Keratinocyte (primary cell): ENCODE measurements around the gene GPR137B.

ENCODE experiments used
- CTCF ChIP-seq, 3 experiments: IDR thresholded peaks in 1 of 3; conservative IDR thresholded peaks in 1 of 3; optimal IDR thresholded peaks in 1 of 3; 2 replicates in 2 of 3; 3 replicates in 1 of 3; pipeline versions ENCODE3 to v1.5.1; 2011; ENCODE audit warnings: low read length in 3 of 3, mild to moderate bottlenecking in 3 of 3, moderate library complexity in 2 of 3, control low read depth in 1 of 3, inconsistent platforms in 1 of 3; ENCODE audit not compliant: insufficient read depth in 2 of 3; ENCODE audit errors: extremely low read depth in 1 of 3
- EZH2 ChIP-seq: IDR thresholded peaks from one replicate; pipeline ENCODE4 v1.6.1; 2012; ENCODE audit warnings: inconsistent platforms, mild to moderate bottlenecking, low read length, moderate library complexity

DNA sequence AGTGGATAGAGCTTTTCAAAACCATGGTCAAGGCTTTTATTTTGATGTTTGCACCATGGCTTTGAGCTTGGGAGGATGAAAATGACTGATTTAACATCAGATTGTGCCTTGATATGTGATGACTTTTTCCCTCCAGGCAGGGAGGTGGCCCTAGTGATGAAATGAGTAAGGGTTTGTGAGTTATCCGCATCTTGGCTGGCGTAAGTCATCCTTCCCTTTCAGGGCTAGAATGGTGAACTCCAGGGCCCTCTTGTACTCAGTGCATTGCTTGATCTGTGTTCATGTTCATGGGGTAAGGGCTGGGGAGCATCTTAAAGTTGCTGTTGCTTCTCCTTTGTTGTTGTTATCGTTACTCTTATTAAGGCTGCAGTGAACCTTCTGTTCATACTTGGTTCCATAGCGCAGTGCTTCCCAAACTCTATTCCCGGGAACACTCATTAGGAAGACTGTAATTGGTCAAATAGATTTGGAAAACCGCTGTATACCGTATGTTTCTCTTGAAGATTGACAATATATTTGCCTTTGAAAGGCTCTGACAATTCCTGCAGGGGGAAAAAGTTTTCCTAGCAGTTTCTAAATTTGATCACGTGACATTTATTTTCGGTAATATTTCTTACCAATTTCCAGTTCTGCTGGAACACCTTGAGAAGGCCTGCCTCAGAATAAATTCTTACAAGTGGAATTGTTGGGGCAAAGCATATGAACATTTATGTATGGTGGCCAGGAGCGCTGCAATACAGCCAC, 23.1 kb downstream of the GPR137B start:
- no peak for TF ChIP-seq EZH2
- TF ChIP-seq CTCF (optimal IDR thresholded peaks at IDR 0.05 in 1 of 3, IDR thresholded peaks at IDR 0.05 in 1 of 3, conservative IDR thresholded peaks at IDR 0.05 in 1 of 3; ENCODE audit: extremely low read depth in 1 of 3, insufficient read depth in 2 of 3, low read length in 3 of 3): no peak
